ENCODE results near the gene NTSR1. TPM values are rescaled to one million over a fixed set of nuclear protein-coding genes. Genes with fewer than 3 reads are reported as not detected.
A peak's percentile ranks its signal among the peaks of the same experiment; 100 is the strongest.

Gene NTSR1
- total and polyA plus RNA-seq, 7 donors = 0.60 to 54.0 (median 8.8) TPM; not detected in 1

DNA sequence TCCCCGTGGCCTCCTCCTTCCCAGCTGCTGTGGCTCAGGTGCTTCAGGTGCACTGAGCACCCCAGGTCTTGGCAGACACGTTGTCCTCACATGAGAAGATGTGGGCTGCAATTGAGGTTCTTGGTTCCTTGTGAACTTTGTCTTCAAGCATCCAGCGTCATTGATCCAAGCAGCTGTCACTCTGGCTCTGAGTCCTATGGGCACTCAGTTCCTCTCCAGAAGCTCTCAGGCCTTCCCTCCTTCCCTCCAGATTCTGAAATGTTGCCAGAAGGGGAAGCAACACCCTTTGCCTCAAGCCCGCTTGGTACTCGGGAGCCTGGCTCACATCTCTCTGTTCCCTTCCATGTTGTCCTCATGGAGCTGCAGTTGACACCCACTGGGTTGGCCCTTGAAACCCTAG is 79.2 kb downstream of the NTSR1 start:
- no peaks in the 10 kb centered on the region for H3K27me3 ChIP-seq
- TF ChIP-seq EP300 (IDR thresholded peaks at IDR 0.05) (no peak), POLR2A (IDR thresholded peaks at IDR 0.05) (no peak), POLR2AphosphoS5 (IDR thresholded peaks at IDR 0.05) (no peak)
- TF ChIP-seq, protein P1, sequence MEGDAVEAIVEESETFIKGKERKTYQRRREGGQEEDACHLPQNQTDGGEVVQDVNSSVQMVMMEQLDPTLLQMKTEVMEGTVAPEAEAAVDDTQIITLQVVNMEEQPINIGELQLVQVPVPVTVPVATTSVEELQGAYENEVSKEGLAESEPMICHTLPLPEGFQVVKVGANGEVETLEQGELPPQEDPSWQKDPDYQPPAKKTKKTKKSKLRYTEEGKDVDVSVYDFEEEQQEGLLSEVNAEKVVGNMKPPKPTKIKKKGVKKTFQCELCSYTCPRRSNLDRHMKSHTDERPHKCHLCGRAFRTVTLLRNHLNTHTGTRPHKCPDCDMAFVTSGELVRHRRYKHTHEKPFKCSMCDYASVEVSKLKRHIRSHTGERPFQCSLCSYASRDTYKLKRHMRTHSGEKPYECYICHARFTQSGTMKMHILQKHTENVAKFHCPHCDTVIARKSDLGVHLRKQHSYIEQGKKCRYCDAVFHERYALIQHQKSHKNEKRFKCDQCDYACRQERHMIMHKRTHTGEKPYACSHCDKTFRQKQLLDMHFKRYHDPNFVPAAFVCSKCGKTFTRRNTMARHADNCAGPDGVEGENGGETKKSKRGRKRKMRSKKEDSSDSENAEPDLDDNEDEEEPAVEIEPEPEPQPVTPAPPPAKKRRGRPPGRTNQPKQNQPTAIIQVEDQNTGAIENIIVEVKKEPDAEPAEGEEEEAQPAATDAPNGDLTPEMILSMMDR (IDR thresholded peaks at IDR 0.05) = no peak
- intact Hi-C loops (cut with DNase I) = loop anchor here (10.0 kb wide), 1 partner anchor 283 kb away; no protein-coding TSS in a partner anchor
- H3K9me3 ChIP-seq = no peaks in the 10 kb centered on the region
- no peak overlapping the region for H3K4me3 ChIP-seq
- peaks cover 0 to 31% (median 15%) of the 10 kb centered on the region in 4 donors for H3K4me1 ChIP-seq
- no peaks in the 10 kb centered on the region for H3K36me3 ChIP-seq
- WGBS, 2 donors = 49 to 79% methylated on average over 5 of the region's 5 CpGs
- no peak overlapping the region for H3K27ac ChIP-seq
- DNase-seq = no peak

DNA sequence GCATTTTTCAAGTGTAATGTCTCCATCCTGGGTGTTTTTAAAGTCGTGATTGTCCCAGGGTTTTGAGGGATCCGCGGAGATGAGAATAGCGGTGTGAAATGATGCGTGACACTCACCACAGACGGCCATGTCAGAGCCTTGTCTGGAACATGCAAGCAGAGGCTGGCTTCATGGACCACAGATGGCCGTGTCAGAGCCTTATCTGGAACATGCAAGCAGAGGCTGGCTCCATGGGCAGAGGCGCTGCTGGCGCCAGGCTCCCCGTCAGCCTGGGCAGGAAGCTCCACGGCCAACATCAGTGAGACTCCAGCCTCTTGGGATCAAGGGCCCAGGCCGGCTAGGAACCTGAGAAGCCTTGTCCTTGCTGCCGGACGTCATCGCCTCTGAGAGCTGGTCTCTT is 80.0 kb downstream of the NTSR1 start:
- H3K9me3 ChIP-seq = no peaks in the 10 kb centered on the region
- intact Hi-C loops (cut with DNase I) = loop anchor here (10.0 kb wide), 1 partner anchor 284 kb away; no protein-coding TSS in a partner anchor
- H3K27ac ChIP-seq = no peak overlapping the region
- H3K4me3 ChIP-seq = no peak overlapping the region
- TF ChIP-seq POLR2A (IDR thresholded peaks at IDR 0.05) (no peak), EP300 (IDR thresholded peaks at IDR 0.05) (no peak), POLR2AphosphoS5 (IDR thresholded peaks at IDR 0.05) (no peak)
- TF ChIP-seq, protein P1 (IDR thresholded peaks at IDR 0.05) = no peak
- no peaks in the 10 kb centered on the region for H3K27me3 ChIP-seq
- H3K36me3 ChIP-seq = no peaks in the 10 kb centered on the region
- no peak for DNase-seq
- 84 to 85% methylated on average over 15 of the region's 15 CpGs for WGBS, 2 donors
- H3K4me1 ChIP-seq = peaks cover 0 to 29% (median 16%) of the 10 kb centered on the region in 4 donors

DNA sequence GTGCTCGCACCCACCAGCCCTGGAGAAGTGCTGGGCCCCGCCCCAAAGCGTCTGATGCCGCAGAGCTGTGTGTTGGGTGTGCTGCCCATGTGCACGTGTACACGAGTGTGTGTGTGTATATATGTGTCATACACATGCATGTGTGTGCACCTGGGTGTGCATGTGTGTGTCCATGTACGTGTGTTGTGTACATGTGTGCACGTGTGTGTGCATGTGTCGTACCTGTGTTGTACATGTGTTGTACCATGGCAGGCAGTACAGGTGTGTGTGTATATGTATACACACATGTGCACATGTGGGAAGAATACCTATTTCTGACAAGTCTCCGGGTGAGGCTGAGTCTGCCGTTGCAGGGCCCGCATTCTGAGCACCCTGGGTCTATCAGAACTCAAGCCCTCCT is 81.4 kb downstream of the NTSR1 start:
- WGBS, 2 donors = 90 to 93% methylated on average over 12 of the region's 12 CpGs
- no peaks in the 10 kb centered on the region for H3K9me3 ChIP-seq
- TF ChIP-seq EP300 (IDR thresholded peaks at IDR 0.05) (no peak), POLR2AphosphoS5 (IDR thresholded peaks at IDR 0.05) (no peak), POLR2A (IDR thresholded peaks at IDR 0.05) (no peak)
- TF ChIP-seq, protein P1 (IDR thresholded peaks at IDR 0.05) = no peak
- no peaks in the 10 kb centered on the region for H3K27me3 ChIP-seq
- no peak overlapping the region for H3K4me3 ChIP-seq
- peaks cover 0 to 39% (median 27%) of the 10 kb centered on the region in 4 donors for H3K4me1 ChIP-seq
- intact Hi-C loops (cut with DNase I) = loop anchor here (5.0 to 10.0 kb wide), 3 partner anchors 138 to 385 kb away; partner anchors contain the start of gene CABLES2
- H3K27ac ChIP-seq = no peak overlapping the region
- no peaks in the 10 kb centered on the region for H3K36me3 ChIP-seq
- no peak for DNase-seq

DNA sequence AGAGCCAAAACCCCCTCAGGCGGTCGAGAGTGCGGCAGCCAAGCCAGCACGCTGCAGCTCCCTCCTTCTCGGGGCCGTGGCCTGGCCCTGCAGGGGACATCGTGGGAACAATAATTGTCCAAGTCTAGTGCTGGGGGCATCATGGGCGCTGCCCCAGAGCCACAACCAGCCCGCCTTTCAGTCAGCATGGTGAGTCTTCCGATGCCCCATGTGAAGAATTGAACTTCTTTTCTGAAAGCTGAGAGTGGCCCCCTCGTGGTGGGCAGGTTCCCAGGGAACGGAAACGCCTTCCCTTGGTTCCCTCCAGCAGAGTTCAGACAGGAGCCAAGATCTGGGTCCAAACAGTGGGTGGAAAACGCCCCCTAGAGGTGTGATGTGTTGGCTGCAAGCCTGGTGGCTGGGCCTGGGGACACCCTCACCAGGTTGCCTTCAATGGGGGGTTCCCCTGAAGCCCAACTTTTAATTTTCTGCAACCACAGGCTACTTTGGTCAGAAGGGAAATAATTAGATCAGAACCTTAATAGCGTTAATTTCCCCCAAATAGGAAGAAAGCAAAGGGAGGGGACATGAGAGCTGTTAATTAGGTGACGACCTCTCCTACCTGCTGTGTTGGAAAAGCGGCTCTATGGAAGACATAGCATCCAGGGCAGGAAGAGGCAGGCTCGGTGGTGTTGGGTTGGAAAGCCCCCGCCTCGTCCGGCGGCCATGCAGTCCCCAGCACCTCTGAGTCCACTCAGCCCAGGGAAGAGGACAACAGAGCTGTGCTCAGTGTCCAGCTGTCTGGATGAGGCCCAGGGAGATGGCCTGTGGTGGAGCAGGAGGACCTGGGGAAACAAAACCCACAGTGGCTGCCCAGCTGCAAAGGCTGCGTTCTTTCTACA is 82.9 kb downstream of the NTSR1 start:
- H3K27ac ChIP-seq = peak overlapping the region in 1 of 4 donors; percentile 12
- peaks cover 0 to 34% (median 25%) of the 10 kb centered on the region in 4 donors for H3K4me1 ChIP-seq
- no peak overlapping the region for H3K4me3 ChIP-seq
- H3K27me3 ChIP-seq = no peaks in the 10 kb centered on the region
- H3K9me3 ChIP-seq = no peaks in the 10 kb centered on the region
- peak; percentile 95 for DNase-seq
- intact Hi-C loops (cut with DNase I) = loop anchor here (1.0 to 10.0 kb wide), 4 partner anchors 88 to 387 kb away; partner anchors contain the start of gene CABLES2
- no peaks in the 10 kb centered on the region for H3K36me3 ChIP-seq
- WGBS, 2 donors = 34 to 40% methylated on average over 23 of the region's 23 CpGs
- TF ChIP-seq, protein P1 (IDR thresholded peaks at IDR 0.05) = peak; percentile 94 to 98 (median 97)
- TF ChIP-seq POLR2A (IDR thresholded peaks at IDR 0.05) (no peak), EP300 (IDR thresholded peaks at IDR 0.05) (peak in 1 of 4 donors; percentile 5), POLR2AphosphoS5 (IDR thresholded peaks at IDR 0.05) (peak in 3 of 4 donors; percentile 37 to 74 (median 73))

All from sigmoid colon (tissue), 7 donors.